ENCODE data around the gene PLIN1. TPM values are rescaled to one million over a fixed set of nuclear protein-coding genes. Genes with fewer than 3 reads are reported as not detected.

Gene PLIN1
- polyA plus RNA-seq, 3 donors, result 0.72 to 0.86 (median 0.74) TPM

- no peak for DNase-seq (ENCODE audit: low read depth in 3 of 3, low spot score in 2 of 3)
Observed at GRCh38 chr15:89630260-89630659, 48.9 kb downstream of the PLIN1 start.

- no peak for DNase-seq (ENCODE audit: low read depth in 3 of 3, low spot score in 2 of 3)
Observed at GRCh38 chr15:89629829-89630228, 49.3 kb downstream of the PLIN1 start.

GRCh38 chr15:89628806-89629715 lies 50.1 kb downstream of the PLIN1 start:
- DNase-seq (ENCODE audit: low read depth in 3 of 3, low spot score in 2 of 3), result no peak

- no peak for DNase-seq (ENCODE audit: low read depth in 3 of 3, low spot score in 2 of 3)
Observed at GRCh38 chr15:89628301-89628700, 50.9 kb downstream of the PLIN1 start.

GRCh38 chr15:89627256-89627970 lies 51.8 kb downstream of the PLIN1 start:
- no peak for DNase-seq (ENCODE audit: low read depth in 3 of 3, low spot score in 2 of 3)

- DNase-seq (ENCODE audit: low read depth in 3 of 3, low spot score in 2 of 3), result no peak
Observed at GRCh38 chr15:89625716-89626115, 53.5 kb downstream of the PLIN1 start.

- DNase-seq (ENCODE audit: low read depth in 3 of 3, low spot score in 2 of 3), result no peak
Observed at GRCh38 chr15:89623165-89623564, 56.0 kb downstream of the PLIN1 start.

GRCh38 chr15:89621547-89621946 lies 57.6 kb downstream of the PLIN1 start:
- no peak for DNase-seq (ENCODE audit: low read depth in 3 of 3, low spot score in 2 of 3)

GRCh38 chr15:89616228-89616627 lies 62.9 kb downstream of the PLIN1 start:
- no peak for DNase-seq (ENCODE audit: low read depth in 3 of 3, low spot score in 2 of 3)

GRCh38 chr15:89615135-89615534 lies 64.0 kb downstream of the PLIN1 start:
- no peak for DNase-seq (ENCODE audit: low read depth in 3 of 3, low spot score in 2 of 3)

Other genes starting within 250 kb of the PLIN1 start
- gene RHCG, start 182.8 kb downstream of the PLIN1 start, polyA plus RNA-seq (ENCODE audit: insufficient read length in 3 of 3), result 1 to 10 TPM; 2.4 to 3.8 (median 3.5) TPM
- 1 to 10 TPM; 7.6 to 9.1 (median 8.5) TPM for gene TICRR, start 103.9 kb downstream of the PLIN1 start, polyA plus RNA-seq (ENCODE audit: insufficient read length in 3 of 3)
- gene KIF7, start 23.9 kb downstream of the PLIN1 start, polyA plus RNA-seq (ENCODE audit: insufficient read length in 3 of 3), result 10 to 100 TPM in 1 of 3 donors, 1 to 10 TPM in 2; 9.4 to 10.1 (median 9.6) TPM
- gene PEX11A, start 11.4 kb upstream of the PLIN1 start, polyA plus RNA-seq (ENCODE audit: insufficient read length in 3 of 3), result 10 to 100 TPM; 18.0 to 20.4 (median 18.5) TPM
- 1 to 10 TPM; 1.9 to 3.0 (median 2.3) TPM for gene WDR93, start 11.4 kb upstream of the PLIN1 start, polyA plus RNA-seq (ENCODE audit: insufficient read length in 3 of 3)
- gene MESP1, start 71.9 kb upstream of the PLIN1 start, polyA plus RNA-seq (ENCODE audit: insufficient read length in 3 of 3), result 1 to 10 TPM in 1 of 3 donors, under 1 TPM in 2; 0.43 to 1.5 (median 0.85) TPM
- gene MESP2, start 97.0 kb upstream of the PLIN1 start, polyA plus RNA-seq (ENCODE audit: insufficient read length in 3 of 3), result under 1 TPM; 0.28 to 0.67 (median 0.58) TPM
- 100 to 1,000 TPM in 1 of 3 donors, 10 to 100 TPM in 2; 68.5 to 138 (median 93.0) TPM for gene ANPEP, start 135.5 kb upstream of the PLIN1 start, polyA plus RNA-seq (ENCODE audit: insufficient read length in 3 of 3)
- 10 to 100 TPM; 43.5 to 58.9 (median 54.2) TPM for gene AP3S2, start 214.6 kb upstream of the PLIN1 start, polyA plus RNA-seq (ENCODE audit: insufficient read length in 3 of 3)
- 10 to 100 TPM; 28.1 to 31.0 (median 28.5) TPM for gene ARPIN, start 233.6 kb upstream of the PLIN1 start, polyA plus RNA-seq (ENCODE audit: insufficient read length in 3 of 3)